Uterus (tissue), 2 donors: ENCODE data around the gene TEX19.

Experiments
- POLR2A ChIP-seq, 2 donors: fragments of 450-650 bp; IDR thresholded peaks; one replicate each; pipeline ENCODE4 v1.6.1; 2016; ENCODE audit warnings: antibody characterized with exemption in 2 of 2, mild to moderate bottlenecking in 1 of 2, moderate library complexity in 1 of 2
- TF ChIP-seq, protein P1 (sequence below), 4 experiments: fragments of 200-600 bp in 2 of 4; fragments of 450-650 bp in 2 of 4; sonication (generic) in 2 of 4; IDR thresholded peaks; one replicate each; pipeline ENCODE4 v1.5.1; 2016 to 2019; ENCODE audit warnings: antibody characterized with exemption in 4 of 4, mild to moderate bottlenecking in 2 of 4, moderate library complexity in 1 of 4

DNA sequence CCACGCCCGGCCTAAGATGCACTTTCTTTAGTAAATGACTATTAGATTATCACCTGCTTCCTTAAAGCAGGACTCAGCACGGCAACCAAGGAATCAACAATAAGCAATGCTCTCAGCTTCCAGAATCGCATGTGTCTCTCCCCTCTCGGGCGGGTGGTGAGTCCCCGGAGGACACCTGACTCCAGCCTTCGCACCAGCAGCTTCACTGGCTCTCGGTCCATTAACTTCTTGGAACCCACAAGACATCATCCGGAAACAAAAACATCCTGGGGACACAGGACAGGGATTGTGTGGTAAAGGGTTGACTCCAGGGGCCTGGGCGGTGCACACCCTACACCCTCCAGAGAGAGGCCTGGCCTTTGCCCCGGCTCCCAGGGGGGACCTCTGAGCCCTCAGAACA is 35.2 kb downstream of the TEX19 start:
- TF ChIP-seq POLR2A (IDR thresholded peaks at IDR 0.05) = no peak
- TF ChIP-seq, protein P1, sequence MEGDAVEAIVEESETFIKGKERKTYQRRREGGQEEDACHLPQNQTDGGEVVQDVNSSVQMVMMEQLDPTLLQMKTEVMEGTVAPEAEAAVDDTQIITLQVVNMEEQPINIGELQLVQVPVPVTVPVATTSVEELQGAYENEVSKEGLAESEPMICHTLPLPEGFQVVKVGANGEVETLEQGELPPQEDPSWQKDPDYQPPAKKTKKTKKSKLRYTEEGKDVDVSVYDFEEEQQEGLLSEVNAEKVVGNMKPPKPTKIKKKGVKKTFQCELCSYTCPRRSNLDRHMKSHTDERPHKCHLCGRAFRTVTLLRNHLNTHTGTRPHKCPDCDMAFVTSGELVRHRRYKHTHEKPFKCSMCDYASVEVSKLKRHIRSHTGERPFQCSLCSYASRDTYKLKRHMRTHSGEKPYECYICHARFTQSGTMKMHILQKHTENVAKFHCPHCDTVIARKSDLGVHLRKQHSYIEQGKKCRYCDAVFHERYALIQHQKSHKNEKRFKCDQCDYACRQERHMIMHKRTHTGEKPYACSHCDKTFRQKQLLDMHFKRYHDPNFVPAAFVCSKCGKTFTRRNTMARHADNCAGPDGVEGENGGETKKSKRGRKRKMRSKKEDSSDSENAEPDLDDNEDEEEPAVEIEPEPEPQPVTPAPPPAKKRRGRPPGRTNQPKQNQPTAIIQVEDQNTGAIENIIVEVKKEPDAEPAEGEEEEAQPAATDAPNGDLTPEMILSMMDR (IDR thresholded peaks at IDR 0.05) = no peak
